PC-3 (cell line): Measurements from ENCODE around the gene EPHA2.
A peak's percentile ranks its signal among the peaks of the same experiment; 100 is the strongest.

Source experiments
- CTCF ChIP-seq: fragments of 300-600 bp; sonication (generic); conservative IDR thresholded peaks from 2 replicates; pipeline ENCODE4 v1.5.1; 2017; ENCODE audit warnings: antibody characterized with exemption, low read depth, mild to moderate bottlenecking, low read length
- EZH2 ChIP-seq: fragments of 300-600 bp; sonication (generic); IDR thresholded peaks from one replicate; pipeline ENCODE4 v1.6.1; 2017; ENCODE audit warnings: antibody characterized with exemption, mild to moderate bottlenecking, low read length; ENCODE audit not compliant: unreplicated experiment
- EZH2phosphoT487 ChIP-seq: fragments of 300-600 bp; sonication (generic); IDR thresholded peaks from 2 replicates; pipeline ENCODE4 v1.6.1; 2018; ENCODE audit warnings: mild to moderate bottlenecking, antibody characterized with exemption, low read length, borderline replicate concordance

GRCh38 chr1:16187748-16188401 lies 32.0 kb upstream of the EPHA2 start:
- TF ChIP-seq EZH2phosphoT487, result no peak
- TF ChIP-seq CTCF, result peak; percentile 97
- no peak for TF ChIP-seq EZH2
